Measurements from ENCODE around the gene ADORA1. TPM values are rescaled to one million over a fixed set of nuclear protein-coding genes. Genes with fewer than 3 reads are reported as not detected.
A peak's percentile ranks its signal among the peaks of the same experiment; 100 is the strongest.

The ADORA1 gene
- under 1 TPM; 0.15 to 0.18 TPM for total RNA-seq
- total RNA-seq: 0 reads per million in 2 donors

GRCh38 chr1:203127666-203128430 is at the start of gene ADORA1:
Gene ADORA1 (plus strand): TSS chr1:203127726. CDS start chr1:203128842, 1,116 bp downstream.
- Mint-ChIP-seq H3K27ac (no peak within 1 kb of the TSS), H3K36me3 (ENCODE audit: low read depth) (peaks cover 10% of the 10 kb centered on the region), H3K4me3 (peak within 1 kb of the TSS; percentile 80), H3K27me3 (peaks cover 80% of the 10 kb centered on the region), H3K4me1 (peaks cover 13% of the 10 kb centered on the region)
- H3K9me3 ChIP-seq (ENCODE audit: control insufficient read depth, low read length, poor library complexity, severe bottlenecking): no peaks in the 10 kb centered on the region
- no peak for DNase-seq
- no peak for ATAC-seq

- Mint-ChIP-seq H3K27me3 (peaks cover 81% of the 10 kb centered on the region), H3K4me1 (peaks cover 15% of the 10 kb centered on the region), H3K27ac (no peak overlapping the region), H3K4me3 (no peak overlapping the region), H3K36me3 (ENCODE audit: low read depth) (peaks cover 13% of the 10 kb centered on the region)
- ATAC-seq (no peak), DNase-seq (no peak)
- no peaks in the 10 kb centered on the region for H3K9me3 ChIP-seq (ENCODE audit: control insufficient read depth, low read length, poor library complexity, severe bottlenecking)
Measured at GRCh38 chr1:203077956-203078355, 49.6 kb upstream of the ADORA1 start.

- no peaks in the 10 kb centered on the region for H3K9me3 ChIP-seq (ENCODE audit: control insufficient read depth, low read length, poor library complexity, severe bottlenecking)
- DNase-seq (no peak), ATAC-seq (no peak)
- H3K27me3 Mint-ChIP-seq: peaks cover 75% of the 10 kb centered on the region
- no peak overlapping the region for H3K27ac Mint-ChIP-seq
- H3K4me3 Mint-ChIP-seq: no peak overlapping the region
- peaks cover 12% of the 10 kb centered on the region for H3K4me1 Mint-ChIP-seq
- peaks cover 8% of the 10 kb centered on the region for H3K36me3 Mint-ChIP-seq (ENCODE audit: low read depth)
Measured at GRCh38 chr1:203078478-203078877, 49.0 kb upstream of the ADORA1 start.

- H3K9me3 ChIP-seq (ENCODE audit: control insufficient read depth, low read length, poor library complexity, severe bottlenecking): no peaks in the 10 kb centered on the region
- H3K36me3 Mint-ChIP-seq (ENCODE audit: low read depth): peaks cover 3% of the 10 kb centered on the region
- H3K4me3 Mint-ChIP-seq: no peak overlapping the region
- DNase-seq (no peak), ATAC-seq (no peak)
- peaks cover 61% of the 10 kb centered on the region for H3K27me3 Mint-ChIP-seq
- no peak overlapping the region for H3K27ac Mint-ChIP-seq
- peaks cover 8% of the 10 kb centered on the region for H3K4me1 Mint-ChIP-seq
Measured at GRCh38 chr1:203080456-203080855, 47.1 kb upstream of the ADORA1 start.

- Mint-ChIP-seq H3K27me3 (peaks cover 59% of the 10 kb centered on the region), H3K36me3 (ENCODE audit: low read depth) (no peaks in the 10 kb centered on the region), H3K27ac (no peak overlapping the region), H3K4me3 (no peak overlapping the region), H3K4me1 (peaks cover 3% of the 10 kb centered on the region)
- ATAC-seq (no peak), DNase-seq (no peak)
- H3K9me3 ChIP-seq (ENCODE audit: control insufficient read depth, low read length, poor library complexity, severe bottlenecking): no peaks in the 10 kb centered on the region
Measured at GRCh38 chr1:203081465-203082230, 45.9 kb upstream of the ADORA1 start.

- Mint-ChIP-seq H3K4me1 (peaks cover 3% of the 10 kb centered on the region), H3K36me3 (ENCODE audit: low read depth) (no peaks in the 10 kb centered on the region), H3K4me3 (no peak overlapping the region), H3K27ac (no peak overlapping the region), H3K27me3 (peaks cover 59% of the 10 kb centered on the region)
- no peak for DNase-seq
- no peaks in the 10 kb centered on the region for H3K9me3 ChIP-seq (ENCODE audit: control insufficient read depth, low read length, poor library complexity, severe bottlenecking)
- no peak for ATAC-seq
Measured at GRCh38 chr1:203082231-203082505, 45.4 kb upstream of the ADORA1 start.

- DNase-seq (no peak), ATAC-seq (no peak)
- Mint-ChIP-seq H3K4me3 (no peak overlapping the region), H3K27me3 (peaks cover 58% of the 10 kb centered on the region), H3K27ac (no peak overlapping the region), H3K36me3 (ENCODE audit: low read depth) (no peaks in the 10 kb centered on the region), H3K4me1 (peaks cover 3% of the 10 kb centered on the region)
- H3K9me3 ChIP-seq (ENCODE audit: control insufficient read depth, low read length, poor library complexity, severe bottlenecking): no peaks in the 10 kb centered on the region
Measured at GRCh38 chr1:203082571-203083462, 44.7 kb upstream of the ADORA1 start.

- peaks cover 3% of the 10 kb centered on the region for H3K4me1 Mint-ChIP-seq
- ATAC-seq: no peak
- H3K27me3 Mint-ChIP-seq: peaks cover 54% of the 10 kb centered on the region
- H3K27ac Mint-ChIP-seq: peak overlapping the region; percentile 51
- no peak overlapping the region for H3K4me3 Mint-ChIP-seq
- no peaks in the 10 kb centered on the region for H3K9me3 ChIP-seq (ENCODE audit: control insufficient read depth, low read length, poor library complexity, severe bottlenecking)
- H3K36me3 Mint-ChIP-seq (ENCODE audit: low read depth): no peaks in the 10 kb centered on the region
- DNase-seq: no peak
Measured at GRCh38 chr1:203083463-203083921, 44.0 kb upstream of the ADORA1 start.

- no peak for DNase-seq
- Mint-ChIP-seq H3K4me3 (no peak overlapping the region), H3K27me3 (peaks cover 54% of the 10 kb centered on the region), H3K27ac (no peak overlapping the region), H3K4me1 (peaks cover 3% of the 10 kb centered on the region), H3K36me3 (ENCODE audit: low read depth) (no peaks in the 10 kb centered on the region)
- ATAC-seq: no peak
- no peaks in the 10 kb centered on the region for H3K9me3 ChIP-seq (ENCODE audit: control insufficient read depth, low read length, poor library complexity, severe bottlenecking)
Measured at GRCh38 chr1:203084588-203085527, 42.7 kb upstream of the ADORA1 start.

GRCh38 chr1:203085528-203086406 is 41.8 kb upstream of the ADORA1 start, which contains the start of gene MYOG:
Gene MYOG (minus strand): TSS chr1:203086012. CDS start chr1:203085961, 51 bp downstream.
- ATAC-seq: no peak
- Mint-ChIP-seq H3K4me3 (no peak within 1 kb of the TSS), H3K36me3 (ENCODE audit: low read depth) (peaks cover 3% of the 10 kb centered on the region), H3K27me3 (peaks cover 57% of the 10 kb centered on the region), H3K27ac (no peak within 1 kb of the TSS), H3K4me1 (peaks cover 3% of the 10 kb centered on the region)
- no peaks in the 10 kb centered on the region for H3K9me3 ChIP-seq (ENCODE audit: control insufficient read depth, low read length, poor library complexity, severe bottlenecking)
- no peak for DNase-seq

- Mint-ChIP-seq H3K4me3 (no peak overlapping the region), H3K36me3 (ENCODE audit: low read depth) (peaks cover 4% of the 10 kb centered on the region), H3K27ac (no peak overlapping the region), H3K4me1 (peaks cover 3% of the 10 kb centered on the region), H3K27me3 (peaks cover 45% of the 10 kb centered on the region)
- ATAC-seq (no peak), DNase-seq (no peak)
- H3K9me3 ChIP-seq (ENCODE audit: control insufficient read depth, low read length, poor library complexity, severe bottlenecking): no peaks in the 10 kb centered on the region
Measured at GRCh38 chr1:203086992-203087763, 40.3 kb upstream of the ADORA1 start.
